PC-9 (cell line): ENCODE results near the gene SNCA. TPM values are rescaled to one million over a fixed set of nuclear protein-coding genes. Genes with fewer than 3 reads are reported as not detected.

ENCODE experiments used
- BruUV-seq: library from RNA; stranded (reverse); fragments of 400-500 nt; replicated peaks from 2 replicates; lab custom pipeline; 2021; lab: Mats Ljungman, UMichigan
- CTCF ChIA-PET: fragments of 300-600 bp; sonication (Branson Sonifier 250); formaldehyde crosslinking; loops from one replicate; lab custom pipeline; 2022; ENCODE audit warnings: antibody characterized with exemption; lab: Charles Lee
- POLR2A ChIA-PET: fragments of 300-600 bp; sonication (Branson Sonifier 250); formaldehyde crosslinking; loops from one replicate; lab custom pipeline; 2022; ENCODE audit warnings: antibody characterized with exemption; ENCODE audit not compliant: unreplicated experiment; lab: Charles Lee
- DNase-seq, 2 experiments: peaks; one replicate each; pipeline versions ENCODE4 v3.0.0 to v3.0.0-alpha.2; 2015 to 2022; ENCODE audit warnings: mixed read lengths in 1 of 2
- H2AFZ ChIP-seq: fragments of 200-600 bp; sonication (generic); 2 replicates; pipeline ENCODE4 v1.8.1; 2017; ENCODE audit warnings: antibody characterized with exemption
- H3F3A ChIP-seq: fragments of 200-600 bp; sonication (generic); 2 replicates; pipeline ENCODE4 v1.8.1; 2017; ENCODE audit warnings: antibody characterized with exemption, mild to moderate bottlenecking, low read depth; ENCODE audit not compliant: insufficient read depth
- H3K27ac ChIP-seq: fragments of 200-600 bp; sonication (generic); 2 replicates; pipeline ENCODE4 v1.6.1; 2016; ENCODE audit warnings: mixed run types
- H3K27me3 ChIP-seq: fragments of 200-600 bp; sonication (generic); 2 replicates; pipeline ENCODE4 v1.6.1; 2016; ENCODE audit warnings: low read depth, mixed run types; ENCODE audit not compliant: insufficient read depth
- H3K36me3 ChIP-seq: fragments of 200-600 bp; sonication (generic); 2 replicates; pipeline ENCODE4 v1.6.1; 2016; ENCODE audit warnings: low read depth, mixed run types
- H3K4me1 ChIP-seq: fragments of 200-600 bp; sonication (generic); replicated peaks from 2 replicates; pipeline ENCODE4 v1.6.1; 2016; ENCODE audit warnings: mixed run types; ENCODE audit not compliant: insufficient read depth
- H3K4me2 ChIP-seq: fragments of 200-600 bp; sonication (generic); 2 replicates; pipeline ENCODE4 v1.6.1; 2017; ENCODE audit warnings: mixed run types
- H3K4me3 ChIP-seq: fragments of 200-600 bp; sonication (generic); 2 replicates; pipeline ENCODE4 v1.6.1; 2016; ENCODE audit warnings: mixed run types
- H3K79me2 ChIP-seq: fragments of 200-600 bp; sonication (generic); 2 replicates; pipeline ENCODE4 v1.6.1; 2017; ENCODE audit warnings: low read depth, mixed run types
- H3K9me2 ChIP-seq: fragments of 200-600 bp; sonication (generic); 2 replicates; pipeline ENCODE4 v1.8.1; 2017; ENCODE audit warnings: mild to moderate bottlenecking; ENCODE audit not compliant: insufficient read depth
- H3K9me3 ChIP-seq: fragments of 200-600 bp; sonication (generic); 2 replicates; pipeline ENCODE4 v1.8.1; 2016; ENCODE audit warnings: low read depth; ENCODE audit not compliant: insufficient read depth
- H4K20me1 ChIP-seq: fragments of 200-600 bp; sonication (generic); 2 replicates; pipeline ENCODE4 v1.8.1; 2017; ENCODE audit not compliant: insufficient read depth
- CTCF ChIP-seq: fragments of 200-600 bp; sonication (generic); conservative IDR thresholded peaks from 2 replicates; pipeline ENCODE4 v1.6.1; 2017; ENCODE audit warnings: mixed run types, antibody characterized with exemption, mild to moderate bottlenecking, moderate library complexity
- EZH2 ChIP-seq: fragments of 200-600 bp; sonication (generic); IDR thresholded peaks from 2 replicates; pipeline ENCODE4 v1.8.0; 2017; ENCODE audit warnings: antibody characterized with exemption, low read depth
- intact Hi-C: fragments of 100-400 bp; cut with micrococcal nuclease; formaldehyde crosslinking; loops from one replicate; pipeline ENCODE4 v1.10.0; 2022; ENCODE audit not compliant: unreplicated experiment
- total RNA-seq: library from RNA; stranded (reverse); gene quantifications from 2 replicates; pipeline ENCODE4 v1.2.3, GENCODE V29; 2021

The SNCA gene
- total RNA-seq, 1 experiment from 2014 or later, result 4.8 TPM

GRCh38 chr4:89876548-89876947 is 39.6 kb upstream of the SNCA start:
- no peaks in the 10 kb centered on the region for H4K20me1 ChIP-seq
- BruUV-seq, result no TSS peak
- no peak overlapping the region for H3K4me3 ChIP-seq
- intact Hi-C loops, result no loop called here
- no peak for TF ChIP-seq CTCF
- H3K9me2 ChIP-seq, result no peaks in the 10 kb centered on the region
- H3K4me1 ChIP-seq, result no peaks in the 10 kb centered on the region
- no peak for DNase-seq
- ChIA-PET CTCF (no interaction called here), POLR2A (no interaction called here)
- H3K27me3 ChIP-seq, result no peaks in the 10 kb centered on the region
- no peaks in the 10 kb centered on the region for H3K79me2 ChIP-seq
- H3F3A ChIP-seq, result no peaks in the 10 kb centered on the region
- H3K4me2 ChIP-seq, result no peak overlapping the region
- H3K36me3 ChIP-seq, result no peaks in the 10 kb centered on the region
- no peaks in the 10 kb centered on the region for H3K9me3 ChIP-seq
- no peak overlapping the region for H2AFZ ChIP-seq
- no peak overlapping the region for H3K27ac ChIP-seq

GRCh38 chr4:89871211-89871610 is 34.2 kb upstream of the SNCA start:
- no peak overlapping the region for H2AFZ ChIP-seq

GRCh38 chr4:89868999-89869589 is 32.1 kb upstream of the SNCA start:
- intact Hi-C loops, result loop anchor here (1.0 kb wide), 1 partner anchor 211 kb away; no protein-coding TSS in a partner anchor
- no peak for DNase-seq
- H3K27ac ChIP-seq, result no peak overlapping the region

More at GRCh38 chr4:89871211-89871610, 34.2 kb upstream of the SNCA start:
- H3K9me2 ChIP-seq, result no peaks in the 10 kb centered on the region
- H3K4me3 ChIP-seq, result no peak overlapping the region
- CTCF ChIA-PET, result no interaction called here
- no peaks in the 10 kb centered on the region for H4K20me1 ChIP-seq
- no peak overlapping the region for H3K27ac ChIP-seq
- no peak for TF ChIP-seq EZH2
- no peak for TF ChIP-seq CTCF
- no peak overlapping the region for H3K4me2 ChIP-seq
- intact Hi-C loops, result no loop called here
- POLR2A ChIA-PET, result no interaction called here
- BruUV-seq, result no TSS peak
- H3K27me3 ChIP-seq, result no peaks in the 10 kb centered on the region
- H3K36me3 ChIP-seq, result no peaks in the 10 kb centered on the region
- H3K9me3 ChIP-seq, result no peaks in the 10 kb centered on the region
- DNase-seq, result no peak
- no peaks in the 10 kb centered on the region for H3K4me1 ChIP-seq
- H3K79me2 ChIP-seq, result no peaks in the 10 kb centered on the region
- H3F3A ChIP-seq, result no peaks in the 10 kb centered on the region

More at GRCh38 chr4:89868999-89869589, 32.1 kb upstream of the SNCA start:
- Histone ChIP-seq H3K4me2 (no peak overlapping the region), H3K4me3 (no peak overlapping the region), H2AFZ (no peak overlapping the region), H4K20me1 (no peaks in the 10 kb centered on the region), H3K27me3 (no peaks in the 10 kb centered on the region), H3K9me2 (no peaks in the 10 kb centered on the region), H3K36me3 (no peaks in the 10 kb centered on the region), H3F3A (no peaks in the 10 kb centered on the region), H3K9me3 (no peaks in the 10 kb centered on the region), H3K79me2 (no peaks in the 10 kb centered on the region), H3K4me1 (no peaks in the 10 kb centered on the region)
- ChIA-PET POLR2A (no interaction called here), CTCF (no interaction called here)
- TF ChIP-seq EZH2, result no peak
- peak; percentile 66 for TF ChIP-seq CTCF
- no TSS peak for BruUV-seq
